CD4-positive, alpha-beta T cell treated with Interleukin-4 for 1 hour (primary cell): ENCODE results near the gene AVPR2.

Experiments used
- DNase-seq, 2 donors: peaks; one replicate each; pipeline ENCODE4 v3.0.0-alpha.2; 2020 to 2022

Gene AVPR2

GRCh38 chrX:153886915-153887314 lies 17.6 kb upstream of the AVPR2 start:
- DNase-seq = no peak

DNA sequence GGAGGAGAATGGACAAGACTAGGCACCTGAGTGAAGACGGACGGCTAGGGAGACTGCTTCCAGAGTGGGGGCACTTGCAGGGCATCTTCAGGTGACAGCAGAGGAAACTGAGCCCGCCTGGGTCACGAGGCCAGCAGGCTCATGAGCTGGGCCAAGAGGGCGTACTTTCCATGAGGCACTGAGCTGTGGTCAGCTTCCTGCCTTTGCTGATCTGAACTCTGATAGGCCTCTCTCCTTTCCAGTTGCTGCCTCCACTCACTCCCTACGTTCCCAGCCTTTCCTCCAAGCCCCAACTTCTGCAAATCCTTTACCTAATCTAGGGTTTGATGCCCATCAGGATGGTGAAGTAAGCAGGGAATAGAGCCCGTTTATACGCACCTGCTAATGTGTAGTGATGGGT lies 17.1 kb upstream of the AVPR2 start:
- no peak for DNase-seq

DNA sequence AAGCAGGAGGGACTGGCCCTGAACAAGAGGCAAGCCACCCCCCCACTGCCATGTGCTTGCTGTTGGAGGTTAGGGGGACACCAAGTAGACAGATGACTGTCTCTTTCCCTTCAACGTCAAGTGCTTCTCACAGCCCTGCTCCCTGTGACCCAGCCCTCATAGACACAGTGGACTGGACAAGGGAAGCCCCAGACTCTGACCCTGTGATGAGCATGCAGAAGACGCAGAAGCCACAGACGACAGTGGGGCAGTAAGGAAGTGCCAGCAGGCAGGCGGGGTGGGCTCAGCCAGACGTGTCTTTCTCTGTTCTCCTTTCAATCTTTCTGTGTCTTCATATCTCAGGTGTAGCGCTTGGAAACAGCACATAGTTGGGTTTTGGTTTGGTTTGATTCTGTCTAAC lies 16.1 kb upstream of the AVPR2 start:
- peak in 1 of 2 donors; percentile 34 for DNase-seq

- no peak for DNase-seq
Observed at GRCh38 chrX:153889123-153889522, 15.3 kb upstream of the AVPR2 start.

GRCh38 chrX:153897899-153898298 lies 6.6 kb upstream of the AVPR2 start:
- no peak for DNase-seq

- peak; percentile 71 to 81 for DNase-seq
Observed at GRCh38 chrX:153900831-153901752, 3.4 kb upstream of the AVPR2 start.

DNA sequence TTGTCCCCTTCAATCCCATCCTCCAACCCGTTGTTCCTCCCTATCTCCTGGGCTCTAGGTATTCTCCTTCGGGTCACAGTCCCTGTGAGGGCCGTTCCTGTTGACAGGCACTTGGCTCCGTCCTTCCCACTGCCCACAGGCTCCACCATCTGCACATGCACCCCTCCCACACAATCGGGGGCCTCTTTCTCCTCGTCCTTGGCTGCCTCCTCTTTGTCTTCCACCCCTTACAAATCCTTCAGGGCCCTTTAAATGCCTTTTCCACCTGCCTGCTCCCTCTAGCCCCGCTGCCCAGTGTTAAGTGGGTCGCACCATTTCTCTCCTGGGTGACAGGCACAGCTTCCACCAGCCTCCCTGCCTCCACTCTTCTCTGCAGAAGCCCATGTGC lies 2.7 kb upstream of the AVPR2 start:
- no peak for DNase-seq

DNA sequence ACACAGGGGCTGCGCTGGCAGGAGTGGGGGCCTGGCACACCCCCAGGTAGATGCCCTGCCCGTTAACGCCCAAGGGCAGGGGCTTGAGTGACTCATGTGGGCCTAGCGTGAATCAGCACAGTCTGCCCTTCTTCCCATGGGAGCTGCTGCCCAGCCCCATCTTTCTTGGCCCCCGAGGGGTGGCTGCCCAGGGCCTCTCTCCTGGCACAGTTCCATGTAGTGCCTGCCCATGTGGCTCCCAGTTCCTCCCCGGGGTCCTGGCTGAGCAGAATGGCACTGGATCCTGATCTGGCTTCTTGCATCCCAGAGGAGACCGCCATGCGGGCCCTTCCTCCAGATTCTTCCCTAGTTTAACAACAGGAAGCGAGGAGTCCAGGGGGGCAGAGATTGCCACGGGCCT lies 2.1 kb upstream of the AVPR2 start:
- DNase-seq = no peak

DNA sequence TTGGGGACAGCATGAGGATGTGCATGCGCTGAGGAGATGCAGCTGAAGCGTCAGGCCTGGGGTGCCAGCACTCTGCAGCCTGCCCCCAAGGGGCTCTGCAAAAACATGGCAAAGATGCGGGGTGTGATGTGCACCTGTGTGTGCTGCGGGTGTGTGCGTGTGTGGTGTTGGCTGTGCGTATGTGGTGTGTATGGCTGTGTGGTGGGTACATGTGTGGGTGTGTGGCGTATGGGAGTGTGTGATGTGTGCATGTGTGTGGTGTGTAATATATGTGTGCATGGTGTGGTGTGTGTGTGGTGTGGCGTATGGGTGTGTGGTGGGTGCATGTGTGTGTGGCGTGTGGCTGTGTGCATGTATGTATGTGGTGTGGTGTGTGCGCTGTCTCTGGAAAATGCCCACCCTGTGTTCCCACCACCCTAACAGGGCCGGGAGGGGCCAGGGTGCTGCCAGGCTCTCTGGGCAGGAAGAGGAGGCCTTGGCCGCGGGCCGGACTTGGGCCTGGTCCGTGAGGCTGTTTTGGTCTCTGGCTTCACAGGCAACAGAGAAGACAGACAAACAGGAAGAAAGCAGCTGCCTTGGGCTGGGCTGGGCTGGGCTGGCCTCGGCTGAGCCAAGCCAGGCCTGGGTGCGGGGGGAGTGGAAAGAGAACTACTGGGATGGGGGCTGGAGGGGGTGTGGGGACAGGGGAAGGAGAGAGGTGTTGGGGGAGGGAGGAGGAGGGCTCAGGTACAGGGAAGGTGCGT lies 1.1 kb upstream of the AVPR2 start:
- DNase-seq = no peak

DNA sequence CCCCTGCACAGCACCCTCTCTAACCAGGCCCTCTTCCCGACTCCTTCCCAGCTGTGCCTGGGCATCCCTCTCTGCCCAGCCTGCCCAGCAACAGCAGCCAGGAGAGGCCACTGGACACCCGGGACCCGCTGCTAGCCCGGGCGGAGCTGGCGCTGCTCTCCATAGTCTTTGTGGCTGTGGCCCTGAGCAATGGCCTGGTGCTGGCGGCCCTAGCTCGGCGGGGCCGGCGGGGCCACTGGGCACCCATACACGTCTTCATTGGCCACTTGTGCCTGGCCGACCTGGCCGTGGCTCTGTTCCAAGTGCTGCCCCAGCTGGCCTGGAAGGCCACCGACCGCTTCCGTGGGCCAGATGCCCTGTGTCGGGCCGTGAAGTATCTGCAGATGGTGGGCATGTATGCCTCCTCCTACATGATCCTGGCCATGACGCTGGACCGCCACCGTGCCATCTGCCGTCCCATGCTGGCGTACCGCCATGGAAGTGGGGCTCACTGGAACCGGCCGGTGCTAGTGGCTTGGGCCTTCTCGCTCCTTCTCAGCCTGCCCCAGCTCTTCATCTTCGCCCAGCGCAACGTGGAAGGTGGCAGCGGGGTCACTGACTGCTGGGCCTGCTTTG lies 1.1 kb downstream of the AVPR2 start:
- no peak for DNase-seq

- DNase-seq = peak in 1 of 2 donors; percentile 41
Observed at GRCh38 chrX:153906126-153906917, 1.8 kb downstream of the AVPR2 start.

DNA sequence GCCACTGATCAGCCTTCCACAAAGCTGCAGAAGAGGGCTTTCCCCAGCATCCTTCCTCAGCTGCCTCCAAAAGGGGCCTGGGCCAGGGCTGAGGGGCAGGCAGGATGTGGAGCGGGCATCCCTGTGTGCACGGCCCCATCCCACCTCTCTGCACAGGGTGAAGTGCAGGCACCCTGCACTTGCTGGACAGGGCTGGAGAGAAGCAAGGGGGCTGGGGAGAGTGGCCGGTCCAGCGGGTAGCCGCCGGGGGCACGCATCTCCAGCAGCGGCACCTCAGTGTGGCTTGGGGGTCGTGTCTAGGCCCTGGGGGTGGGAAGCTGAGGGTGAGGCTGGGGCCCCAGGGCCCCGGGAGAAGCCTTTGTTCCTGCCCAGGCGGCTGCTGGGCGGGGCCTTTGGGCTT lies 3.0 kb downstream of the AVPR2 start:
- DNase-seq = no peak

GRCh38 chrX:153908219-153908860 lies 3.9 kb downstream of the AVPR2 start:
- no peak for DNase-seq

- DNase-seq = no peak
Observed at GRCh38 chrX:153909024-153909979, 4.8 kb downstream of the AVPR2 start.

DNA sequence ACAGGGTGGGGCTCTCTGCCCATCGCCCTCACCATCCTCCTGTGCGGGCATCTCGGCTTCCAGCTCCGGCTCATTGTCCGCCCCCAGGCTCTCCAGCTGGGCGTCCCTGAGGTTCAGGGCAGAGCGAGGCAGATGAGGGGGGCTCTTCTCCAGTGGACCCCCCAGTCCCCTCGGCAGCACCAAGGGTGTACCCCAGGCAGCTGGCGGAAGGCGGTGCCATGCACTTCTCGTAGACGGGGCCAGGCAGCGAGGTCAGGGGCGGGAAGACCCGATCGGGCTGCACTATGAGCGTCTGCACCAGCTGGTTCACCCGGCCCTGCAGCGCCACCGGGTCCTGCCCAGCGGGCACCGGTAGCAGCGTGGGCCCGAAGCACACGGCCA lies 5.5 kb downstream of the AVPR2 start:
- no peak for DNase-seq

- no peak for DNase-seq
Observed at GRCh38 chrX:153910446-153910845, 6.0 kb downstream of the AVPR2 start.

DNA sequence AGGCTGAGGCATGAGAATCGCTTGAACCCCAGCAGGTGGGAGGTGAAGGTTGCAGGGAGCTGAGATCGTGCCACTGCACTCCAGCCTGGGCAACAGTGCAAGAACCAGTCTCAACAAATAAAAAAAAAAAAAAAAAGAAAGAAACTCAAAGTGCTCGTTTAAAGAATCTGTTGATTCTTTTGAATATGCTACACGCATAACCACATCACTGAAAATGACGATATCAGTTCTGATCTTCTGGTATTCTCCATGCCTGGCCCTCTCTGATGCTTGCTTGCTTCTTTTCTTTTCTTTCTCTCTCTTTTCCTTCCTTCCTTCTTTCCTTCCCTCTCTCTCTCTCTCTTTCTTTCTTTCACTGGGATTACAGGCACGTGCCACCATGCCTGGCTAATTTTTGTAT lies 7.3 kb downstream of the AVPR2 start:
- no peak for DNase-seq

- no peak for DNase-seq
Observed at GRCh38 chrX:153913211-153913610, 8.7 kb downstream of the AVPR2 start.

DNA sequence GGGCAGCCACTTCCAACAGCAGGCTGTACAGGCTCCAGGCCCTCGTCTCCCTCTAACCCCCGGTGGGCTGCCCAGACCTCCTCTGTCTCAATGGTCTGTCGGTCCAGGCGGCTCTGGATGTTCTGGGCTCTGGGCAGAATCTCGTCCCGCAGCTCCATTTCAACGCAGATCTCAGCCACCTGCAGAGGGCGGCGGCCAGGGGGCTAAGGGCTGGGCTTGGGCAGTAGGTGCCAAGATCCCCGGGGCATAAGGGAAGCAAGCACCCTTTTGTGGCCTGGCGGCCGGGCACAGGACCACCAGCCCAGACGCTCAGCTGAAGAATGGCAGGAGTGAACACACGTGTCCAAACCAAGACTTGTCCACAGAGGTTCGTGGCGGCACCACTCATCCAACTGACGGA lies 9.2 kb downstream of the AVPR2 start:
- no peak for DNase-seq

DNA sequence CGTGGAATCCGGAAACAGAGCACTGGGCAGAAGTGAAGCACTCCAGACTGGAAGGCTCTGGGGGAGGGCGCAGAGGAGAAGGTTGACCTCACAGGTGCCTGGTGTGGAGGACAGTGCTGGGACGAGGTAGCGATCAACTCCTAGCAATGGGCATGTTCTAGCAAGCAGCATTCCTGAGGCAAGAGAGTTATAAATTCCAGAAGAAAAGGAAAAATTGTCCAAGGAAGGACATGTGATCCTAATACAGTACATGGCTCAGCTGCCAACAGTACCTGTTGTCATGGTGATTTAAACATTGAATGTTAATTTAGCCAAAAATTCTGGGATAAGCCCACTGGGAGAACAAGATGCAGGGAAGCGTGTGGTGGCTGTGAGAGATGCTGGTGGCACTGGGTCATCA lies 13.4 kb downstream of the AVPR2 start:
- no peak for DNase-seq

- no peak for DNase-seq
Observed at GRCh38 chrX:153919281-153919680, 14.8 kb downstream of the AVPR2 start.
